H9 (cell line): ENCODE measurements around the gene ITGB6. TPM values are rescaled to one million over a fixed set of nuclear protein-coding genes. Genes with fewer than 3 reads are reported as not detected.

Experiments
- DNase-seq: peaks from one replicate; pipeline ENCODE4 v3.0.0-alpha.2; 2017
- H2AFZ ChIP-seq: one replicate; pipeline ENCODE4 v1.6.1; 2013; ENCODE audit warnings: mild to moderate bottlenecking, low read length, control low read depth, moderate library complexity
- H2AK5ac ChIP-seq: 2 replicates; pipeline ENCODE4 v1.6.1; 2013; ENCODE audit warnings: low read length, control low read depth, mixed read lengths; ENCODE audit not compliant: insufficient read length
- H2BK120ac ChIP-seq: one replicate; pipeline ENCODE4 v1.6.1; 2013; ENCODE audit warnings: low read depth, mild to moderate bottlenecking, low read length, control low read depth, inconsistent platforms; ENCODE audit not compliant: poor library complexity, severe bottlenecking
- H2BK12ac ChIP-seq: 2 replicates; pipeline ENCODE4 v1.6.1; 2013; ENCODE audit warnings: low read length, control low read depth, mixed read lengths, low read depth; ENCODE audit not compliant: insufficient read length
- H2BK15ac ChIP-seq: 2 replicates; pipeline ENCODE4 v1.6.1; 2013; ENCODE audit warnings: low read depth, low read length, control low read depth
- H2BK20ac ChIP-seq: one replicate; pipeline ENCODE4 v1.6.1; 2013; ENCODE audit warnings: low read depth, mild to moderate bottlenecking, low read length, control low read depth, inconsistent platforms; ENCODE audit not compliant: poor library complexity, severe bottlenecking
- H2BK5ac ChIP-seq: 2 replicates; pipeline ENCODE4 v1.6.1; 2013; ENCODE audit warnings: low read length, control low read depth, mixed read lengths; ENCODE audit not compliant: insufficient read length
- H3K14ac ChIP-seq: 2 replicates; pipeline ENCODE4 v1.6.1; 2013; ENCODE audit warnings: low read length, control low read depth; ENCODE audit not compliant: insufficient read depth
- H3K18ac ChIP-seq: 2 replicates; pipeline ENCODE4 v1.6.1; 2013; ENCODE audit warnings: low read depth, mild to moderate bottlenecking, mixed read lengths, low read length, control low read depth; ENCODE audit not compliant: insufficient read length
- H3K23ac ChIP-seq: 2 replicates; pipeline ENCODE4 v1.6.1; 2013; ENCODE audit warnings: low read length, control low read depth, mixed read lengths, low read depth; ENCODE audit not compliant: insufficient read length
- H3K23me2 ChIP-seq: 2 replicates; pipeline ENCODE4 v1.6.1; 2013; ENCODE audit warnings: low read depth, mild to moderate bottlenecking, mixed read lengths, low read length, control low read depth; ENCODE audit not compliant: insufficient read length, poor library complexity, severe bottlenecking
- H3K27ac ChIP-seq: 2 replicates; pipeline ENCODE4 v1.5.1; 2013; ENCODE audit warnings: low read length, control low read depth, mixed read lengths, low read depth; ENCODE audit not compliant: insufficient read length
- H3K27me3 ChIP-seq: 2 replicates; pipeline ENCODE4 v1.6.1; 2013; ENCODE audit warnings: low read length, control low read depth, inconsistent platforms; ENCODE audit not compliant: insufficient read depth
- H3K4ac ChIP-seq: 2 replicates; pipeline ENCODE4 v1.6.1; 2013; ENCODE audit warnings: low read depth, mild to moderate bottlenecking, control low read depth, inconsistent platforms, low read length, moderate library complexity
- H3K4me1 ChIP-seq: 2 replicates; pipeline ENCODE4 v1.6.1; 2013; ENCODE audit warnings: low read length, control low read depth, inconsistent platforms; ENCODE audit not compliant: insufficient read depth
- H3K4me2 ChIP-seq: 2 replicates; pipeline ENCODE4 v1.6.1; 2013; ENCODE audit warnings: low read length, control low read depth, mixed read lengths; ENCODE audit not compliant: insufficient read length, insufficient read depth
- H3K56ac ChIP-seq: 2 replicates; pipeline ENCODE4 v1.6.1; 2013; ENCODE audit warnings: low read depth, mild to moderate bottlenecking, mixed read lengths, low read length, control low read depth; ENCODE audit not compliant: insufficient read length
- H3K79me1 ChIP-seq: 2 replicates; pipeline ENCODE4 v1.6.1; 2013; ENCODE audit warnings: low read depth, mild to moderate bottlenecking, moderate library complexity, low read length, control low read depth, inconsistent platforms; ENCODE audit not compliant: insufficient read depth, poor library complexity, severe bottlenecking
- H3K79me2 ChIP-seq: 2 replicates; pipeline ENCODE4 v1.6.1; 2013; ENCODE audit warnings: low read length, control low read depth, inconsistent platforms; ENCODE audit not compliant: insufficient read depth
- H3K9ac ChIP-seq: 2 replicates; pipeline ENCODE4 v1.6.1; 2013; ENCODE audit warnings: low read length, control low read depth, mixed read lengths; ENCODE audit not compliant: insufficient read length; ENCODE audit errors: extremely low read depth
- H3K9me3 ChIP-seq: one replicate; pipeline ENCODE4 v1.6.1; 2013; ENCODE audit warnings: low read depth, low read length, inconsistent platforms; ENCODE audit not compliant: control insufficient read depth
- H3T11ph ChIP-seq: one replicate; pipeline ENCODE4 v1.6.1; 2013; ENCODE audit warnings: mild to moderate bottlenecking, low read length, control low read depth, inconsistent platforms
- H4K20me1 ChIP-seq: one replicate; pipeline ENCODE4 v1.6.1; 2013; ENCODE audit not compliant: control insufficient read depth, insufficient read length, insufficient read depth
- H4K5ac ChIP-seq: 2 replicates; pipeline ENCODE4 v1.6.1; 2013; ENCODE audit warnings: low read depth, mild to moderate bottlenecking, mixed read lengths, low read length, control low read depth; ENCODE audit not compliant: insufficient read length
- H4K8ac ChIP-seq: replicated peaks from 2 replicates; pipeline ENCODE4 v1.6.1; 2013; ENCODE audit warnings: low read length, control low read depth, mixed read lengths, low read depth; ENCODE audit not compliant: insufficient read length
- H4K91ac ChIP-seq: 2 replicates; pipeline ENCODE4 v1.6.1; 2013; ENCODE audit warnings: low read depth, mild to moderate bottlenecking, moderate library complexity, mixed read lengths, low read length, control low read depth; ENCODE audit not compliant: insufficient read length
- H3K27ac Mint-ChIP-seq, 3 experiments: 2 replicates in 2 of 3; 3 replicates in 1 of 3; pipeline ENCODE4 v1.8.0; 2020 to 2021; ENCODE audit warnings: mixed read lengths in 3 of 3, mild to moderate bottlenecking in 1 of 3, moderate library complexity in 1 of 3
- H3K27me3 Mint-ChIP-seq: 2 replicates; pipeline ENCODE4 v1.8.0; 2021; ENCODE audit warnings: low read depth, mild to moderate bottlenecking, moderate library complexity, mixed read lengths
- H3K36me3 Mint-ChIP-seq, 3 experiments: 2 replicates in 2 of 3; 3 replicates in 1 of 3; pipeline ENCODE4 v1.8.0; 2020 to 2021; ENCODE audit warnings: low read depth in 3 of 3, mixed read lengths in 3 of 3; ENCODE audit not compliant: insufficient read depth in 1 of 3
- H3K4me1 Mint-ChIP-seq, 2 experiments: 2 replicates each; pipeline ENCODE4 v1.8.0; 2020; ENCODE audit warnings: mixed read lengths in 2 of 2
- H3K4me3 Mint-ChIP-seq, 2 experiments: 2 replicates in 1 of 2; 3 replicates in 1 of 2; pipeline ENCODE4 v1.8.0; 2020 to 2021; ENCODE audit warnings: mild to moderate bottlenecking in 2 of 2, mixed read lengths in 2 of 2, moderate library complexity in 1 of 2
- H3K9me3 Mint-ChIP-seq, 2 experiments: 2 replicates in 1 of 2; 3 replicates in 1 of 2; pipeline ENCODE4 v1.8.0; 2020; ENCODE audit warnings: mild to moderate bottlenecking in 2 of 2, mixed read lengths in 2 of 2, moderate library complexity in 1 of 2
- CTCF ChIP-seq: fragments of 200-600 bp; sonication (generic); conservative IDR thresholded peaks from 3 replicates; pipeline ENCODE4 v1.8.0; 2021; ENCODE audit warnings: antibody characterized with exemption, mild to moderate bottlenecking
- WGBS: extraction: QIAGEN DNeasy Blood & Tissue Kit; methylation state at CpG from one replicate; pipeline ENCODE4 v1.1.7; 2013; ENCODE audit warnings: missing lambda C conversion rate, low lambda C conversion rate, mixed read lengths; ENCODE audit not compliant: insufficient read length; ENCODE audit errors: extremely low coverage; 5-methylcytosine and 5-hydroxymethylcytosine counted together
- total RNA-seq: library from RNA; stranded (reverse); gene quantifications from 2 replicates; pipeline ENCODE4 v1.2.1, GENCODE V29; 2021

Gene ITGB6
- total RNA-seq, 1 experiment from 2014 or later: not detected

- TF ChIP-seq CTCF: no peak
- no peaks in the 10 kb centered on the region for H3K79me2 ChIP-seq
- no peaks in the 10 kb centered on the region for H3K4me1 Mint-ChIP-seq
- WGBS: 100% methylated on average over 2 of the region's 2 CpGs
- H3K9me3 Mint-ChIP-seq: peaks cover 39 to 42% of the 10 kb centered on the region in 2 experiments
- H3K9ac ChIP-seq: no peak overlapping the region
- no peaks in the 10 kb centered on the region for H4K20me1 ChIP-seq
- H3K23ac ChIP-seq: no peak overlapping the region
- H3K27ac ChIP-seq: no peak overlapping the region
- no peaks in the 10 kb centered on the region for H3K9me3 ChIP-seq
- no peaks in the 10 kb centered on the region for H3K4me1 ChIP-seq
- no peak for DNase-seq
- no peak overlapping the region for H2BK5ac ChIP-seq
- H3K27ac Mint-ChIP-seq: no peak overlapping the region
- no peak overlapping the region for H2BK120ac ChIP-seq
- H3K27me3 Mint-ChIP-seq: peaks cover 10% of the 10 kb centered on the region
- no peak overlapping the region for H3K4me2 ChIP-seq
- H2AK5ac ChIP-seq: no peak overlapping the region
- no peak overlapping the region for H2BK20ac ChIP-seq
- no peaks in the 10 kb centered on the region for H3K79me1 ChIP-seq
- no peak overlapping the region for H4K8ac ChIP-seq
- no peak overlapping the region for H3K14ac ChIP-seq
- H4K5ac ChIP-seq: no peak overlapping the region
- no peak overlapping the region for H3K4ac ChIP-seq
- H3T11ph ChIP-seq: no peak overlapping the region
- H3K56ac ChIP-seq: no peak overlapping the region
- no peak overlapping the region for H3K4me3 Mint-ChIP-seq
- H3K23me2 ChIP-seq: no peaks in the 10 kb centered on the region
- H2AFZ ChIP-seq: no peak overlapping the region
- H2BK15ac ChIP-seq: no peak overlapping the region
- H3K27me3 ChIP-seq: no peaks in the 10 kb centered on the region
- no peak overlapping the region for H2BK12ac ChIP-seq
- H3K18ac ChIP-seq: no peak overlapping the region
- peaks cover 12 to 34% (median 15%) of the 10 kb centered on the region in 3 experiments for H3K36me3 Mint-ChIP-seq
- no peak overlapping the region for H4K91ac ChIP-seq
Measured at GRCh38 chr2:160068906-160069305, 131.2 kb downstream of the ITGB6 start.
